Stimulated activated CD8-positive, alpha-beta memory T cell treated with anti-CD3 and anti-CD28 coated beads, Interleukin-15, amount 100 ng/mL, for 1 hour (primary cell): ENCODE data around the gene COMMD1.
"Not testable (repeated sequence)": the region's sequence is repeated elsewhere in the genome, so short reads cannot be mapped to it uniquely, and the experiment has no call there.

Experiments used
- DNase-seq: peaks from one replicate; pipeline ENCODE4 v3.0.0-alpha.2; 2020; ENCODE audit warnings: low read depth

COMMD1 gene

DNA sequence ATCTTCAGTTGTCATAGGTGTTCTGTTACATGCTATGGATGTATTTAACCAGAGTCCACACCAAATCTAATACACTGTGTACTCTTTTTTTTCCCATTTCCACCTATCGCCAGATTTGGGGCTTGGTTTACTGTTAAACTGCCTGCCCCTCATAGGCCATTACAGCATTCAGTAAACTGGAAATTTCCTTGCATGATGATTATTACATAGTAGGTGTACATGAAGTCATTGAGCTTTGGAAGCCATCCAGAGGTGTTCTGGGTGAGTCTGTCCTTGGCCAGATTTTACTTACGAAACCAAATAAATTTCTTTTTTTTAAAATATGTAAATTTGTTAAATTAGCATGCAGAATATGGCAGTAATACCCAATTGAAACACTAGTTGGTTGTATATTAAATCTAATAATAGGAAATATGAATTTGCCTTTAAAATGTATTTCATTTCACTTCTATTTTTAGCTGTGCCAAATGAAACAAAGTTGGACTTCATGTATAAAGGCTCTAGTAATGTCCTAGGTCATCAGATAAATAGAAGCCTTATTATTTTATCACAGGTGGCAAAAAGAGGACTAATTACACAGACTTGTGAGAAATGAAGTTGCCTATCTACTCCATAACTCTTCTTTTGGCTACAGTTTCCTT lies 60.7 kb downstream of the COMMD1 start:
- no peak for DNase-seq

DNA sequence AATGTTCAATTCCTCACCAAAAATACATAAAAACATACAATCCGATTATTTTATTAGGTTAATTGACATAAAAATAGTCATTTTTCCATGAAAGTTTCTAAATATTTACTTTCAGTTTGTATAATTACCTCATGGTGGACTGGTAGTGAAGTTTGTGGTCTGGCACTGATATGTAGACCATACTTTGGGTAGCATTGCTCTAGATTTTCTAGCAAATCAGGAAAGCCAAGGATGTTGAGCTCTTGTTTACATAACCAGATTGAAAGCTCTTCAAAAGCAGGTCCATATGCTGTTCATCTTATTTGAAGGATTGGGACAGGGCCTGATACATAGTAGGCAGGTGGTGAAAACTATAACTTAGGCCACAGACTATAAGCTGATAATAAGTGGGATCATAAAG lies 61.8 kb downstream of the COMMD1 start:
- DNase-seq: no peak

DNA sequence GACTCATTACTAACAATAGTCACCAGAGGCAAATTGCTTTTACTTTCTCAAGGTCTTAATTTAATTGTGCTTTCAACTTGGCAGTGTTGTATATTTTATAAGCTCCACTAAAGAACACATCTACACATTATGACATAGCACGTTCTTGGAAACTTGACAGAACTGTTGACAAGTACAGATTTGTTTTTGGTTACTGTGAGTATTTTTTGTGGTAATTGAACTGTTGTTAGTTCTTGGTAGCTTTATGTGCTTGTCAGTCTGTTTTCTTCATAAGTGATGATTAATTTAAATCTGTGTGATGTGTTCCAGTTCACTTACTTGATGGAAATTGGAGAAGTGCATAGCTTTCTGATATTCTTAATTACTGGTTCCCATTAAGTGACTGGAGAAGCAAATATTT lies 63.9 kb downstream of the COMMD1 start:
- no peak for DNase-seq

DNA sequence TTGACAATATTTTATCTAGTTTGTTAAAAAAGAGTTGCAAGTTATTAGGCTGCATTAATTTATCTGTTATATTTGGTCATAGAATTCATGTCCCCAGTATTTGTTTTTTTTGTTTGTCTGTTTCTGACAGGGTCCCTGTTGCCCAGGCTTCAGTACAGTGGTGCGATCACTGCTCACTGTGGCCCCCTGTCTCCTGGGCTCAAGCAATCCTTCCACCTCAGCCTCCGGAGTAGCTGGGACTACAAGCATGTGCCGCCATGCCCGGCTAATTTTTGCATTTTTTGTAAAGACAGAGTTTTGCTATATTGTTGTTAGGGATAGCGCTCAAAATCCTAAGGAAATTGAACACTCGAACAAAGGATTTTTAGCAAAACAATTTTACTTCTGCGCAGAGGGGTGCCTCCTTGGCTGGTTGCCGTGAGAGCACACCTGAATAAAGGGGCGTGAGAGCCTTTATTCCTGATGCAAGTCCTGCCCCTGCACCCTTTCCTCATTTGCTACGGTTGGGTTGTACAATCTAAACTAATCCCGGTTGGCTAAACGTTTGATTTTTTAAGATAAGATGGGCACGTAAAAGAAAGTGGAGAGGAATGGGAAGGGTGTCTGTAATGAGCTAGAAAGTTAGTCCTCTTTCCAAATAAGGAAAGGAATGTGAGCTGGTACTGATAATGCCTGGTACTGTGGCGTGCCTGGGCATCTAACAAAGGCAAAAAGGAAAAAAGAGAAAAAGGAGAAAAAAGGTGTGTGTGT lies 65.5 kb downstream of the COMMD1 start:
- no peak for DNase-seq

DNA sequence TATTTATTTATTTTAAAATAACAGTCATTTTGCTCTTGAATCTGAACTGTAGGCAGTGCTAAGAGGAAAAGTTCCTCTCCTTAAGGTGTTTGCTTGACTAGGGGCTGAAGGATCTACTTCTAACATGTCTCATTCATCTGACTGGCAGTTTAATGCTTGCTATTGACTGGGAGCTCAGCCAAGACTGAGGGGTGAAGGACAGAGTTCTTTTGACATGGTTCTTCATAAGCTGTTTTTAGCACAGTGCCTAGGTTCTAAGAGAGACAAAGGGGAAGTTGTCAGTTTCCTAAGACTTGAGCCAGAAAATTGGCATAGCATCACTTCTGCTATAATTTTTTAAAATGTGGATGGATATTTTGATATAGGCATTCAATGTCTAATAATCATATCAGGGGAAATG lies 73.0 kb downstream of the COMMD1 start:
- DNase-seq: no peak

DNA sequence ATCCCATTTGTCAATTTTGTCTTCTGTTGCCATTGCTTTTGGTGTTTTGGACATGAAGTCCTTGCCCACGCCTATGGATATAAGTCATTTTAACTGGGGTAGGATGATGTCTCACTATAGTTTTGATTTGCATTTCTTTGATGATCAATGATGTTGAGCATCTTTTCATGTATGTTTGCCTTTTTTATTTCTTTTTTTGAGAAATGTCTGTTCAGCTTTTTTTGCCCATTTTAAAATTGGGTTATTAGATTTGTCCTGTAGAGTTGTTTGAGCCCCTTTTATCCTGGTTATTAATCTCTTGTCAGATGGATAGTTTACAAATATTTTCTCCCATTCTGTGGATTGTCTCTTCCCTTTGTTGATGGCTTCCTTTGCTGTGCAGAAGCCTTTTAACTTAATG lies 75.3 kb downstream of the COMMD1 start:
- no peak for DNase-seq

DNA sequence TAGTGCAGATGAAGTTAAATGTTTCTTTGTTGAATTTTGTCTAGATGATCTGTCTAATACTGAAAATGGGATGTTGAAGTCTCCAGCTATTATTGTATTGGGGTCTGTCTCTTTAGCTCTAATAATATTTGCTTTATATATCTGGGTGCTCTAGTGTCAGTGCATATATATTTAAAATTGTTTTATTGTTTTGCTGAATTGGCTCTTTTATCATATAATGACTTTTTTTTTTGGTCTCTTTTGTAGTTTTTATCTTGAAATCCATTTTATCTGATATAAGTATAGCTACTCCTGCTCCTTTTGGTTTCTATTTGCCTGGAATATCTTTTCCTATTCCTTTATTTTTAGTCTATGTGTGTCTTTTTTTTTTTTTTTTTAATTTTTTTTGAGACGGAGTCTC lies 79.2 kb downstream of the COMMD1 start:
- DNase-seq: no peak

DNA sequence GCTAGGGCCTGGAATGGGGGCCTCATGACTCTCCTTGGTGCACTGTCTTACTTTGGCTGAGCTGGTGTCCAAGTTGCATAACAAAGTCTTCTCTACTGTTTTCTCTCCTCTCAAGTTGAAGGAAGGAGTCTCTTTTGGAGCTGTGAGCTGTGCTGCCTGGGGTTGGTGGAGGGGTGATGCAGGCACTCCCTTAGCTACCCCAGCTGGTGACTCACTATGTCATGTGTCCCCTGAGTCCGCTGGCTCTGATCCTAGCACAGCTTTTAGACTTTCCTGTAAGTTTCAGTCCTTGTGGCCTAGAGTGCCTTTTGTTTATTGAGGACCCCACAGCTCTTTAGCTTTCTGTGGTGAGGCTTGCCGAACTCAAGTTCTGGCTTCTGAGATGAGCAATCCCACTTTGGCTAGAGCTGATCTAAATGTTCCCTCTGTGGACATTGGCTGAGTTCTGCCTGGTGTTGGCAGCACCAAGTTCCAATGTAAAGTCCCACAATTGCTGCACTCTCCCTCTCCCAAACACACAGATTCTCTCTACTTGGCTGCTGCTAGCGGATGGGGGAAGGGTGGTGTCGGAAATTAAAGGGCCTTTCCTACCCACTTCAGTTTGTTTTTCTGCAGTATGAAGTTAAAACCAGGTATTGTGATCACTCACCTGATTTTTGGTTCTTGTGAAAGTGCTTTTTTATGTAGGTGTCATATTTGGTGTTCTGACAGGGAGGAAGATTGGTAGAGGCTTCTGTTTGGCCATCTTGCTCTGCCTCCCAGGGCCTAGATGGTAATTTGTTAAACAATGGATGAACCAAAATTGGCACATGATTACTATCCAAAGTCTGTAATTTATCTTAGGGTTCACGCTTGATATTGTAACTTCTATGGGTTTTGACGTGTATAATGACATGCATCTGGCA lies 83.2 kb downstream of the COMMD1 start:
- DNase-seq: no peak

DNA sequence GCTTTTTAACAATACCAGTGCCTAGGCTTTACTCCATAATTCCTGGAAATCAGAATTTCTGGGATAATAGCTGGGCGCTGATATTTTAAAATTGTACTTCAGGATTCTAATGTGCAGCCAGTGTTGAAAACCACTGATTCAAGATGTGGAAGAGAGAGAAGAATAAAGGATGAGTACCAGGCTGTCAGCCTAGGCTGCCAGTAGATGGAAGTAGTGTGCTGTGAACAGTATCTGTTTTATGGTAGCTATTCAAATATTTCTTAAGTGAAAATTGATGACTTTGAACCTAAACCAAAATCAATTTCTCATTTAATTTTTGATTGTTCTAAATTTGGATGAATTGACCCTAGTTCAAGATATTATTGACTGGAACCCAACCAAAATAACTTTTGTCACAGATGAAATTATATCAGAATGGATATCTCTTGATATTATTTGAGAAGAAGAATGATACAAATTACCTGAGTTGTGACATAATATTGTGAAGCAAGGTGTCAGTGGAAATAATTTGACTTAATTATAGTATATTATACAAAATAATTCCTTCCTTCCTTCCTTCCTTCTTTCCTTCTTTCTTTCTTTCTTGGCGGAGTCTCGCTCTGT lies 88.0 kb downstream of the COMMD1 start:
- no peak for DNase-seq

DNA sequence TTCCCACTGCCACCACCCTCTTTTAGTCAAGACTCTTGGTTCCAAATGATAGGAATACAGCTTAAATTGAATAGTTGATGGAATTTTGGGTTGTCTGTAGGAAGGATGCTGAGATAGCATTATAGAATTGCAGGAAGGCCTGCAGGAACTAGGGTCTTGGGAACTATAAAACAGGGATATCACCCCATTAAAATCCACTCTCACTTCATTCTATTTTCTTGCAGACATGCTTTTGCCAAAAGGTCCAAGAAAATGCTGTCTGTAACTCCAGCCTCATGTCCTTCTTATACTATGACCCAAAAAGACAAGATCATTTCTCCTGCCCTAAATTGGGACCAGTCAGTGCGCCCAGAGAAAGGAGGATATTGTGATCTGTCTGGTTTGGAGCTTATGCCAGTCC lies 89.1 kb downstream of the COMMD1 start:
- no peak for DNase-seq

DNA sequence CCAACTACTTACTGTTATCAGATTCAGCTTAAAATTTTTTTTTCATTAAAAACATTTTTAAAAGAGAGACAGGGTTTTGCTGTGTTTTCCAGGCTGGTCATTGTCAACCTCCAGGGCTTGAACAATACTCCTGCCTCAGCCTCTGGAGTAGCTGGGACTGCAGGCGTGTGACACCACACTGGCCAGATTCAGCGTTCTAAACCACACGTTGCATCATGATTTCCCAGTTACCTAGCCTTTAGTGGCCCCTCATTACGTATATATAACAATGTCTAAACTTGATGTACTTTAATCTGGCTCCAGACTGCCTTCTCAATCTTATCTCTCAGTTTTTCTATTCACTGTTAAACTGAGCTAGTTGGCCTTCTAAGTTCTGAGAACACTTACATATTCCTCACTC lies 89.6 kb downstream of the COMMD1 start:
- DNase-seq: no peak

DNA sequence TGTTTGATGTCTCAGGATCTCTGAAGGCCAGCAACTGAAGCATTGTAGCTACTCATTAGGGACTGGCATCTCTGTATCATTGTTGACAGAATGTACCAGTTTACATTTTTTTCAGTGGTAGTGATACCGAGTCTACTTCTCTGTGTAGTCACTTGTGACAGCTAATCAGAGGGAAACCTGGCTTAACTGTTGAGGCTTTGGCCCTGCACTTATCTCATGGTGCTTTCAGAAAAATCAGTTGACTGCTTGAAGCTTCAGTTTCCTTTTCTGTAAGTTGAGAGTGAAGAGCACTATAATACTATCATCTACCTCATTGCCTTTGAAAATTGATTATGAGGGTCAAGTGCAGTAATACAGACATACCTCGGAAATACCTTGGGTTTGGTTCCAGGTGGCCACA lies 90.0 kb downstream of the COMMD1 start:
- DNase-seq: no peak

DNA sequence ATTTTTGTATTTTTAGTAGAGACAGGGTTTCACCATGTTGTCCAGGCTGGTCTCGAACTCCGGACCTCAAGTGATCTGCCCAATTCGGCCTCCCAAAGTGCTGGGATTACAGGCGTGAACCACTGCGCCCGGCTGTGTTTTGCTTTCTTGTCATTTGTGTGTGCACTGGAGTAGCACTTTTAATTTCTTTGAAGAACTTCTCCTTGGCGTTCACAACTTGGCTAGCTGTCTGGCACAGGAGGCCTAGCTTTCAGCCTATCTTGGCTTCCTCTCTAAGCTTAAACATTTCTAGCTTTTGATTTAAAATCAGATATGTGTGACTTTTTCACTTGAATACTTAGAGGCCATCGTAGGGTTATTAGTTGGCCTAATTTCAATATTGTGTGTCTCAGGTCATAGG lies 93.0 kb downstream of the COMMD1 start:
- no peak for DNase-seq

DNA sequence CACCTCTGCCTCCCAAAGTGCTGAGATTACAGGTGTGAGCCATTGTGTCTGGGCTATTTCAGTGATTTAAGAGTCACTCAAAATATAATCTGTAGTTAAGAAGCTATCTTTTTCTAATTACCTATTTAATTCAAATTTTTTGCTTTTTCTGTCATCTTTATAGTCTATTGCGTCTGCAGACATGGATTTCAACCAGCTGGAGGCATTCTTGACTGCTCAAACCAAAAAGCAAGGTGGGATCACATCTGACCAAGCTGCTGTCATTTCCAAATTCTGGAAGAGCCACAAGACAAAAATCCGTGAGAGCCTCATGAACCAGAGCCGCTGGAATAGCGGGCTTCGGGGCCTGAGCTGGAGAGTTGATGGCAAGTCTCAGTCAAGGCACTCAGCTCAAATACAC lies 95.1 kb downstream of the COMMD1 start:
- no peak for DNase-seq

DNA sequence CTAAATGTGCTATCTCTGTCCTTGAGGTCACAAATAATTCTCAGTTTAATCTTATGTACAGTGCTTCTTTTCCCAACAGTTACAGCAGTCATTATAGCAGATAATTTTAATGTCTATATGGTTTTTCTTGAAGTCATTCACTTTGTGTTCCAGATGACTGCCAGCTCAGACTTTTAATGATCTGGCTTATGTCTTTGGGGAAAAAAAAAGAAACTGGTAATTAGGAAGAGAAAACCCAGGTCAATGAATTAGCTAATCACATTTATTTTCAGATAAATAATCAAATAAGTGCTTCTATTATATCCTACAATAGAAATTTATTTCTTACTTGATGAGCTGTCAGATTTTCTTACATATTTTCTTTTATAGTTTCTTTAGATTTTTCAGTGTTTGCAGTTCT lies 96.0 kb downstream of the COMMD1 start:
- no peak for DNase-seq

DNA sequence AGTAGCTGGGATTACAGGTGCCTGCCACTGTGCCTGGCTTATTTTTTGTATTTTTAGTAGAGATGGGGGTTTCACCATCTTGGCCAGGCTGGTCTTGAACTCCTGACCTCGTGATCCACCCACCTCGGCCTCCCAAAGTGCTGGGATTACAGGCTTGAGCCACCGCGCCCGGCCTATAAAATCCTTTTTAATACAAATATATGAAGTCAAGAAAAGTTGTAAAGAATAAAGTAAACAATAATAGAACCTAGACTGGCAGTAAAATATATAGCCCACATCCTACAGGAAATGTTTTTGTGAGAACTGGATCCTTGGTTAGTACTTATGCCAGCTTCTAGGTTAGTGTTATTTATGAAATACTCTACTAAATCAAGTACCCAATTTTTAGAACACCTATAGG lies 99.0 kb downstream of the COMMD1 start:
- not testable (repeated sequence) for DNase-seq

DNA sequence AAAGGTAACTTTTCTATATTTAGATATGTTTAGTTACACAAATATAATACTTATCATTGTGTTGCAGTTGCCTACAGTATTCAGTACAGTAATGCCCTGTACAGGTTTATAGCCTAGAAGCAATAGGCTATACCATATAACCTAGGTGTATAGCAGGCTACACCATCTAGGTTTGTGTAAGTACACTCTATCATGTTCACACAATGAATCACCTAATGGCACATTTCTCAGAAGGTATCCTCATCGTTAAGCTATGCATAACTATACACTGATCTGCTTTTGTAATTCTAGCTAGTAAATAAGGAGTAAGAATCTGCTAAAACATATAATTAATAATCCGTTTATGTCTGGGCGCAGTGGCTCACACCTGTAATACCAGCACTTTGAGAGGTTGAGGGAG lies 102.1 kb downstream of the COMMD1 start:
- no peak for DNase-seq

DNA sequence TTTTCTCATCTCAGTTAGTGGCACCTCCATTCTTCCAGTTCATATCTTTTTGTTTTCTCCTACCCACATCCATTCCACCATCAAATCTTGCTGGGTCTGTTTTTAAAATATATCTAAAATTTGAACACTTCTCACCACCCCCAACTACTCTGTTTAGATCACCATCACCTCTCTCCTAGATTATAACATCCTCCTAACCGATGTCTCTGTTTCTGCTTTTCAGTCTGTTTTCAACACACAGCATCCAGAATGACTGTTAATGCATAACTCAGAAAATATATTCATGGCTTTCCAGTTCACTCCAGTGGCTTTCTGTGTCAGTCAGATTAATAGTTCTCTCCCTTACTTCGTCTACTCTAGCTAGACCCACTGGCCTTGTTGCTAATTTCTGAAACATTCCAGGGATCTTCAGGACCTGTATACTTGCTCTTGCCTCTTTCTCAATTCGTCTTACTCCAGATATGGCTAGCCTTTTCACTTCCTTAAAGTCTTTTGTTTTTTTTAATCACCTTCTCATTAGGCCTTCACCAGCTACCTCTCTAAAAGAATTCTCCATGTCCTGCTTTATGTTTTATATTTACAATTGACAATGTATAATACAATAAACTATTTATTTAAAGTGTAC lies 105.3 kb downstream of the COMMD1 start:
- DNase-seq: no peak

DNA sequence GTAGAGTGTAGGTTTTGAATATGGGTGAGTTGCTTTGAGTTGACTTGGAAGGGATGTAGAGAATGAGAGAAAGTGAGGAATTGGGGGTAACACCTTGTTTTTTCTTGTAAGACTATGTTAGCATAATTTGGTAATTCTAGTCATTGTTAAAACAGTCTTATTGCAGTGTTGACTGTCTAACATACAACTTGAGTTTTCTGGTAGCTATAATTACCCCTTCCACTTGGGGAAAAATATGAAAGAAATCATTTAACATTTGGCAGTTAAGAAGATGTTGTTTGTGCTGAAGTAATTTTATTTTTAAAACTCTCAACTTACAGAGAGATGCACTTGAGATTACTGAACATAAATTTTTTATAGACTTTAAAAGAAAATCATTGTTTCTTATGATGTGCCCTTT lies 108.2 kb downstream of the COMMD1 start:
- no peak for DNase-seq

DNA sequence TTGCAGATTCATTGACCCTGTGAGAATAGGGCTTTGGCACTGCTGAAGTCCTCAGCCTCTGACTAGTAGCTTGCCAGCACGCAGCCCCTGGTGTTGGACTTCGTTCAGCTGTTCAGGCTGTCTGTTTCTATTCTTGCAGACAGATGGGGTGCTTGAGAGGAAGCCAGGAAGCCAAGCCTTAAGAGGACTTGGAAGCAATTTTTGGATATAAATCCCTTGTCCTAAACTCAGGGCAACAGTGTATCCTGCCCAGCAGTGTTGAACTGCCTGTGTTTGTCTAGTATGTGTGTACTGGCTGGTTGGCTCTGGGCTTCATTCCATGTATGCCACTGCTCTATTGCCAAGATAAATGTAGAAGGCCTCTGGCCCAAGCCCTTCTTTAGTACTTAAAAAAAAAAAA lies 108.6 kb downstream of the COMMD1 start:
- no peak for DNase-seq

DNA sequence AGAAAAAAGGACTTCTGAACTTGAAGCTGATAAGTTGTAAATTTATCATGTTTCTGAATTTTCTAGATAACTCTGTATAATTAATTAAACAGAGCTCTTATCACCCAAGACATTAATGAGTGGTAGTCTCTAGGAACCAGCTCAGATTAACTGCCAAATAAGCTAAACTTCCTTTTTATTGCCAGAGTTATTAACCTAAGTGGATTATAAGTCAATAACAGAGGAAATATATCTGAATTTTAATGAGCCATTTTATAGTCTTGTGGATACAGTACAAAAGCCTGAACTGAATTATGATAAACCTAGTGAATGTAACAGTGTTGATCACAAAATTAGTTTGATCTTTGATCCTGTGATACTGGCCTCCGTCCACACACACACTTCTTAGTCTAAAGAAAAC lies 111.5 kb downstream of the COMMD1 start:
- DNase-seq: no peak

DNA sequence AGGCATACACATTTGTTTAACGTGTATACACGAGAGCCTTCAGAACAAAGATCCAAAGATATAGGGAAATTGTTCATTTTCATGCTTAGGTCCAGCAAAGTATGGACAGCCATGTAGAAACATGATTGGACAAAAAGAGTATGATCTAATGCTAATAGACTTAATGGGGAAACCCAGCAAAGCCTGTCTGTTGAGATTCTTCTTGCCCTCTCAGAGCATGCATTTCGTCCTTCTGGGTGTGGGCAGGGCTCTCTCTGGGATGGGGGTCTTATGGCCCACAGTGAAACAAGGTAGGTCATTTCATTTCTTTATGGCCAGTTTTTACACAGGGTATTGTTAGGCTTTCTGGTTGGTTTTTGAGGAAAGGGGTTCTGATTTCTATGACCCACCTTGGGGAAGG lies 124.4 kb downstream of the COMMD1 start:
- no peak for DNase-seq
